Measurements from ENCODE around the gene SMPD3.

GRCh38 chr16:68400083-68400923, 48.0 kb downstream of the SMPD3 start:
- no peak for TF ChIP-seq POLR2AphosphoS5 (IDR thresholded peaks at IDR 0.05; ENCODE audit: low read depth, low read length)
- TF ChIP-seq CTCF (IDR thresholded peaks at IDR 0.05) = no peak
